T-helper 17 cell (primary cell): ENCODE data around the gene VNN1. TPM values are rescaled to one million over a fixed set of nuclear protein-coding genes. Genes with fewer than 3 reads are reported as not detected.

Experiments used
- ATAC-seq: fragments of 150-1000 bp; cut with Tn5 transposase; 2 replicates; pipeline ENCODE4 v1.10.0; 2021; ENCODE audit warnings: mild to moderate bottlenecking, moderate library complexity
- DNase-seq, 3 donors: peaks; one replicate each; pipeline versions ENCODE4 v3.0.0 to v3.0.0-alpha.2; 2020 to 2021
- H3K9me3 ChIP-seq: one replicate; pipeline ENCODE4 v1.7.0; 2013; ENCODE audit warnings: low read length, mild to moderate bottlenecking; ENCODE audit not compliant: control insufficient read depth, poor library complexity, severe bottlenecking
- H3K27ac Mint-ChIP-seq: one replicate; pipeline ENCODE4 v1.8.0; 2022; ENCODE audit warnings: mild to moderate bottlenecking, moderate library complexity, mixed read lengths
- H3K27me3 Mint-ChIP-seq: one replicate; pipeline ENCODE4 v1.8.0; 2022; ENCODE audit warnings: mixed read lengths
- H3K36me3 Mint-ChIP-seq: one replicate; pipeline ENCODE4 v1.8.0; 2022; ENCODE audit warnings: low read depth, mixed read lengths
- H3K4me1 Mint-ChIP-seq: one replicate; pipeline ENCODE4 v1.8.0; 2022; ENCODE audit warnings: mild to moderate bottlenecking, mixed read lengths
- H3K4me3 Mint-ChIP-seq: one replicate; pipeline ENCODE4 v1.8.0; 2022; ENCODE audit warnings: mild to moderate bottlenecking, moderate library complexity, mixed read lengths
- total RNA-seq, 4 donors: library from RNA in 2 of 4; stranded (reverse) in 2 of 4; gene quantifications; one replicate each; pipeline ENCODE4 v1.2.3 and lab custom pipeline; 2022 to 2026

VNN1 gene
- total RNA-seq, 2 donors from 2014 or later: 0.22 to 0.42 TPM

DNA sequence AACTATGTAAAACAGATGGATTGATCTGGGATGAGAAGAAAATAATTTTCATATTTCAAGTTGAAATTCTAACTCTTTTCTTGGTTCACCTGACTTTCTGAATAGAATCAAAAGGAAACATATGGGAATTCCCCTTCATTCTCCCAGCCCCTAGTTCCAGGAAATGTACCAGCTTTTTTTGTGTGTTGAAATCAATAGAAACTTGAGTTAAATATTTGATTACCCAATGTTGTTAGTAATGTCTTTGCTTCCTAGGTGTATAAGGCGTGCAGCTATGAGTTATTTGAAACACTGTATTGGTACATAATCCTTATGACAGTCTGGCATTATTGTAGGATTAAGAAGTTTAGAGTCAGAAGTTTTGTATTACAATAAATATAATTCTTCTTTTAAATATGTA, 22.4 kb upstream of the VNN1 start:
- Mint-ChIP-seq H3K27ac (no peak overlapping the region), H3K27me3 (peaks cover 4% of the 10 kb centered on the region), H3K4me3 (no peak overlapping the region), H3K4me1 (peaks cover 5% of the 10 kb centered on the region), H3K36me3 (peaks cover 3% of the 10 kb centered on the region)
- DNase-seq: no peak
- ATAC-seq: no peak
- H3K9me3 ChIP-seq: no peaks in the 10 kb centered on the region

DNA sequence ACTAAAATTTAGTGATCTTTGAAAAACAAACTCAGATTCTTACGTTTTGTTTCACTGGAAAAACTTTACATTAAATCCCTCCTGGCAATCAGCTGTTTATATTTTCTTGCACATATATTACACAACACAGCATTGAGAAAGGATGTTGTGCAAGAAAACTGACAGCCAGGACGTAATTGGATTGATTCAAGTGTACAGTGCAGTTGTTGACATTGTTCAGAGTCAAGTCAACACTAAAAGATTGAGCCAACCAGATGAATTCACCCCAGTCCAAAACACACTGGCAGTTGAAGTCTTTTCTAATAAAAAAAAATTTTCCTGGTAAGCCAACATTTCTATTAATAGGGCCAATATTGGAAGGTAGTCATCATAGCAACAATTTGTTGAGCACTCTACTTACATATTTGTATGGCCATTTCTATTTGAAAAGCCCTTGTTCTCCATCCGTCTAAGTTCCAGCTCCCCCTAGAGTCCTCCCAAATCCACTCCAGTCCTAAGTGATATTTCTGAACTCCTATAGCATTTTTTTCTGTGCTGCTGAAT, 20.9 kb upstream of the VNN1 start:
- Mint-ChIP-seq H3K36me3 (peaks cover 3% of the 10 kb centered on the region), H3K4me1 (peaks cover 5% of the 10 kb centered on the region), H3K27ac (no peak overlapping the region), H3K4me3 (no peak overlapping the region), H3K27me3 (peaks cover 4% of the 10 kb centered on the region)
- no peak for DNase-seq
- H3K9me3 ChIP-seq: no peaks in the 10 kb centered on the region
- no peak for ATAC-seq

- H3K4me1 Mint-ChIP-seq: peaks cover 7% of the 10 kb centered on the region
- no peaks in the 10 kb centered on the region for H3K9me3 ChIP-seq
- no peak overlapping the region for H3K27ac Mint-ChIP-seq
- no peak for ATAC-seq
- peaks cover 6% of the 10 kb centered on the region for H3K27me3 Mint-ChIP-seq
- DNase-seq: no peak
- no peak overlapping the region for H3K4me3 Mint-ChIP-seq
- H3K36me3 Mint-ChIP-seq: peaks cover 2% of the 10 kb centered on the region
Observed at GRCh38 chr6:132733814-132734213, 20.0 kb upstream of the VNN1 start.

DNA sequence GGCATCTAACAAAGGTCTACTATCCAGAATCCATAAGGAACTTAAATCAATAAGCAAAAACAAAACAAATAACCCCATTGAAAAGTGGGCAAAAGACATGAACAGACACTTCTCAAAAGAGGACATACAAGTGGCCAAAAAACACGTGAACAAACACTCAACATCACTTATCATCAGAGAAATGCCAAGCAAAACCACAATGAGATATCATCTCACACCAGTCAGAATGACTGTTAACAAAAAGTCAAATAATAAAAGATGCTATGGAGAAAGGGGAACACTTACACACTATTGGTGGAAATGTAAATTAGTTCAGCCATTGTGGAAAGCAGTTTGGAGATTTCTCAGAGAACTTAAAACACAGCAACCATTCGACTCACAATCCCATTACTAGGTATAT, 19.4 kb upstream of the VNN1 start:
- peaks cover 10% of the 10 kb centered on the region for H3K27me3 Mint-ChIP-seq
- no peak for ATAC-seq
- H3K4me1 Mint-ChIP-seq: peaks cover 7% of the 10 kb centered on the region
- DNase-seq: no peak
- H3K9me3 ChIP-seq: no peaks in the 10 kb centered on the region
- H3K4me3 Mint-ChIP-seq: no peak overlapping the region
- peaks cover 2% of the 10 kb centered on the region for H3K36me3 Mint-ChIP-seq
- H3K27ac Mint-ChIP-seq: no peak overlapping the region

DNA sequence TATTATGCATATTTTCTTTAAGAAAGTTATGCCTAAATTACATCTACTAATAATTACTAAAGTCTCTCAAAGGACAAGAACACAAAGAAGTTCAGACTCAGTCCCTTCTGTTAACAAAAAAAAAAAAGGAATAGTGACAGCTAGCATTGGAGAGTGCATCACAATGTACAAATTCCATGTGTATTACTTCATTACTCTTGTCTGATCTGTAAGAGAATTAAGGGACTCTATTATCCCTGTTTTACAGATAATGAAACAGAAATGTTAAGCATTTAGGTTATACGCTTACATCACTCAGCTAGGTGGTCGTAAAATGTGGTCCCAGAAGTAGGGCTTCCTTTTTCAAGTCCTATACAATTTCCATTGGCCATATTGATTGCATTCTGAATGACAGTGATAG, 17.2 kb upstream of the VNN1 start:
- Mint-ChIP-seq H3K27ac (no peak overlapping the region), H3K36me3 (peaks cover 2% of the 10 kb centered on the region), H3K27me3 (peaks cover 10% of the 10 kb centered on the region), H3K4me3 (no peak overlapping the region), H3K4me1 (peaks cover 2% of the 10 kb centered on the region)
- H3K9me3 ChIP-seq: no peaks in the 10 kb centered on the region
- no peak for ATAC-seq
- no peak for DNase-seq

GRCh38 chr6:132730560-132730959, 16.7 kb upstream of the VNN1 start:
- H3K9me3 ChIP-seq: no peaks in the 10 kb centered on the region
- H3K4me3 Mint-ChIP-seq: no peak overlapping the region
- H3K4me1 Mint-ChIP-seq: peaks cover 2% of the 10 kb centered on the region
- DNase-seq (no peak), ATAC-seq (no peak)
- no peak overlapping the region for H3K27ac Mint-ChIP-seq
- H3K36me3 Mint-ChIP-seq: peaks cover 2% of the 10 kb centered on the region
- H3K27me3 Mint-ChIP-seq: peaks cover 12% of the 10 kb centered on the region

DNA sequence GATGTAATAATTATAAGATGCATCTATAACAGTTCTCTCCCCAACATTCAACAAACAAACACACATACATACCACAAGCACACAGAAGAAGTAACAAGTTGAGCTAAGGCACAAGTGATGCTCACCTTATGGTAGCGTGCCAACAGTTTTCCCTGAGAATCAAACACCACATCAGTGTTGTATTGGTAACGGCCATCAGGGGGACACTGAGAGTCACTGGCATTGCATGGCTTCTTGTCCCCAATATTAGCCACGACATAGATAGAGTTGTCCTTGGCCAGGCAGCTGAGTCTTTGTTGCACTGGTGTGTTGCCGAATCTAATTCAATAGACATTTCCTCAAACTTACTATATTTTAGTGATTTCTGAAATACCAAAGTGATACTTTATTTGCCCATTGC, 14.8 kb upstream of the VNN1 start:
- DNase-seq: no peak
- Mint-ChIP-seq H3K27ac (no peak overlapping the region), H3K27me3 (peaks cover 14% of the 10 kb centered on the region), H3K4me1 (peaks cover 2% of the 10 kb centered on the region), H3K4me3 (no peak overlapping the region), H3K36me3 (peaks cover 2% of the 10 kb centered on the region)
- H3K9me3 ChIP-seq: no peaks in the 10 kb centered on the region
- ATAC-seq: no peak

DNA sequence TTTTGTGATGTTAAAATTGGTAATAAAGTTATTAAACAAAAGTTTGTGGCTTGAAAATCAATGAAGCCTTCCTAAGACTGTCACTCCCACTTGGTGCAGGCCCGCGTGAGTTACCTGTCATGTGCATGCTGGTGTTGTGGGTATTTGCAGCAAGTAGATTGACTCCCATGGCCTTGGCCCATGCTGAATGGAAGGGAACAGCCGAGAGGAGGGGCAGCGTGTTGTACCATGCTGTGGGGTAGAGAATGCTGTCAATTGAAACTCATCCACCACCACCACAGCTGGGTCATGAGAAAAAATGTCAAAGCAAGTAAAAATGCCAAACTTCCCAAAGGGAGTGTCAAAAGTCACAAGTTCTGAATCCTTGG, 12.7 kb upstream of the VNN1 start:
- DNase-seq (no peak), ATAC-seq (no peak)
- H3K27me3 Mint-ChIP-seq: peaks cover 15% of the 10 kb centered on the region
- no peak overlapping the region for H3K4me3 Mint-ChIP-seq
- H3K9me3 ChIP-seq: no peaks in the 10 kb centered on the region
- peak overlapping the region; percentile 43 for H3K27ac Mint-ChIP-seq
- H3K36me3 Mint-ChIP-seq: peaks cover 2% of the 10 kb centered on the region
- peaks cover 2% of the 10 kb centered on the region for H3K4me1 Mint-ChIP-seq

GRCh38 chr6:132725947-132726607, 12.2 kb upstream of the VNN1 start:
- H3K27ac Mint-ChIP-seq: peak overlapping the region; percentile 43
- no peaks in the 10 kb centered on the region for H3K9me3 ChIP-seq
- ATAC-seq (no peak), DNase-seq (no peak)
- H3K4me1 Mint-ChIP-seq: peaks cover 2% of the 10 kb centered on the region
- peaks cover 17% of the 10 kb centered on the region for H3K27me3 Mint-ChIP-seq
- peaks cover 2% of the 10 kb centered on the region for H3K36me3 Mint-ChIP-seq
- no peak overlapping the region for H3K4me3 Mint-ChIP-seq

- H3K27me3 Mint-ChIP-seq: peaks cover 23% of the 10 kb centered on the region
- H3K4me3 Mint-ChIP-seq: no peak overlapping the region
Observed at GRCh38 chr6:132725471-132725870, 11.6 kb upstream of the VNN1 start.

GRCh38 chr6:132719736-132720448, 6.0 kb upstream of the VNN1 start:
- DNase-seq (no peak), ATAC-seq (no peak)
- Mint-ChIP-seq H3K27me3 (peaks cover 33% of the 10 kb centered on the region), H3K27ac (no peak overlapping the region), H3K4me1 (no peaks in the 10 kb centered on the region), H3K4me3 (no peak overlapping the region), H3K36me3 (no peaks in the 10 kb centered on the region)
- no peaks in the 10 kb centered on the region for H3K9me3 ChIP-seq

More at GRCh38 chr6:132725471-132725870, 11.6 kb upstream of the VNN1 start:
- ATAC-seq (no peak), DNase-seq (no peak)
- peaks cover 2% of the 10 kb centered on the region for H3K4me1 Mint-ChIP-seq
- H3K27ac Mint-ChIP-seq: no peak overlapping the region
- peaks cover 2% of the 10 kb centered on the region for H3K36me3 Mint-ChIP-seq
- H3K9me3 ChIP-seq: no peaks in the 10 kb centered on the region

- no peak overlapping the region for H3K4me3 Mint-ChIP-seq
- no peaks in the 10 kb centered on the region for H3K9me3 ChIP-seq
- peaks cover 51% of the 10 kb centered on the region for H3K27me3 Mint-ChIP-seq
- H3K4me1 Mint-ChIP-seq: no peaks in the 10 kb centered on the region
- H3K36me3 Mint-ChIP-seq: no peaks in the 10 kb centered on the region
- no peak overlapping the region for H3K27ac Mint-ChIP-seq
- ATAC-seq (no peak), DNase-seq (no peak)
Observed at GRCh38 chr6:132715881-132716637, 2.2 kb upstream of the VNN1 start.

DNA sequence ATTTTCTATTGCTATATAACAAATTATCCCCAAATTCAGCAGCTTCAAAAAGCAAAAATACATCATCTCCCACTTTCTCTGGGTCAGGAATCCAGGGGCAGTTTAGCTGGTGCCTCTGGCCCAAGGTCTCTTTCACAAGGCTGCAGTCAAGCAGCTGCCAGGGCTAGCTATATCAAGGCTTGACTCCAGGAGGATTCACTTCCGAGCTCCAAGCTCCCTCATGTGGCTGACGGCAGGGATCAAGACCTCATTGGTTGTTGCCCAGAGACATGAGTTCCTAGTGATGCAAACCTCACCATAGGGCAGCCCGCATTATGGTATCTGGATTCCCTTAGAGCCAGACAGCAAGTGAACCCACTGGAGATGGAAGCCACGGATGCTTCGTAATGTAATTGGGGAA, 1.3 kb upstream of the VNN1 start:
- H3K9me3 ChIP-seq: no peaks in the 10 kb centered on the region

More for the DNA sequence above, 1.3 kb upstream of the VNN1 start:
- ATAC-seq (no peak), DNase-seq (no peak)
- H3K27me3 Mint-ChIP-seq: peaks cover 53% of the 10 kb centered on the region
- no peaks in the 10 kb centered on the region for H3K36me3 Mint-ChIP-seq
- H3K4me3 Mint-ChIP-seq: no peak overlapping the region
- no peaks in the 10 kb centered on the region for H3K4me1 Mint-ChIP-seq
- H3K27ac Mint-ChIP-seq: no peak overlapping the region
